ENCODE results near the gene C18orf32. TPM values are rescaled to one million over a fixed set of nuclear protein-coding genes. Genes with fewer than 3 reads are reported as not detected.
"Not testable (repeated sequence)": the region's sequence is repeated elsewhere in the genome, so short reads cannot be mapped to it uniquely, and the experiment has no call there.

Gene C18orf32
- total RNA-seq, 1 experiment from 2014 or later = 24.4 TPM

GRCh38 chr18:49515516-49515915 is 28.5 kb upstream of the C18orf32 start:
- no peak overlapping the region for H4K8ac ChIP-seq (replicated peaks; ENCODE audit: insufficient read length, low read depth, low read length)
- Mint-ChIP-seq H3K27me3 (ENCODE audit: low read depth) (no peaks in the 10 kb centered on the region), H3K9me3 (peaks cover 0 to 4% of the 10 kb centered on the region in 2 experiments; a peak in 1 of 5 replicates), H3K27ac (no peak overlapping the region), H3K36me3 (ENCODE audit: insufficient read depth in 1 of 3, low read depth in 3 of 3) (no peaks in the 10 kb centered on the region), H3K4me3 (no peak overlapping the region), H3K4me1 (peaks cover 27 to 31% of the 10 kb centered on the region in 2 experiments)
- no peaks in the 10 kb centered on the region for H3K79me1 ChIP-seq (ENCODE audit: insufficient read depth, low read depth, low read length, poor library complexity, severe bottlenecking)
- no peaks in the 10 kb centered on the region for H4K20me1 ChIP-seq (ENCODE audit: control insufficient read depth, insufficient read depth, insufficient read length)
- H2BK15ac ChIP-seq (ENCODE audit: low read depth, low read length) = no peak overlapping the region
- no peak overlapping the region for H3K56ac ChIP-seq (ENCODE audit: insufficient read length, low read depth, low read length)
- TF ChIP-seq CTCF (conservative IDR thresholded peaks at IDR 0.05) = no peak
- H3K27ac ChIP-seq (ENCODE audit: insufficient read length, low read depth, low read length) = no peak overlapping the region
- H2BK5ac ChIP-seq (ENCODE audit: insufficient read length, low read length) = no peak overlapping the region
- no peak overlapping the region for H4K5ac ChIP-seq (ENCODE audit: insufficient read length, low read depth, low read length)
- no peaks in the 10 kb centered on the region for H3K23me2 ChIP-seq (ENCODE audit: insufficient read length, low read depth, low read length, poor library complexity, severe bottlenecking)
- no peaks in the 10 kb centered on the region for H3K27me3 ChIP-seq (ENCODE audit: insufficient read depth, low read length)
- no peak overlapping the region for H2BK12ac ChIP-seq (ENCODE audit: insufficient read length, low read depth, low read length)
- no peak overlapping the region for H3K14ac ChIP-seq (ENCODE audit: insufficient read depth, low read length)
- H2AFZ ChIP-seq (ENCODE audit: low read length) = no peak overlapping the region
- WGBS (ENCODE audit: extremely low coverage, insufficient read length, low lambda C conversion rate) = no CpG with 5 or more reads among the region's 3 CpGs
- no peak overlapping the region for H4K91ac ChIP-seq (ENCODE audit: insufficient read length, low read depth, low read length)
- H3K4me2 ChIP-seq (ENCODE audit: insufficient read depth, insufficient read length, low read length) = no peak overlapping the region
- no peak overlapping the region for H3K18ac ChIP-seq (ENCODE audit: insufficient read length, low read depth, low read length)
- H3K4ac ChIP-seq (ENCODE audit: low read depth, low read length) = no peak overlapping the region
- H2BK120ac ChIP-seq (ENCODE audit: low read depth, low read length, poor library complexity, severe bottlenecking) = no peak overlapping the region
- DNase-seq = no peak
- H3K9me3 ChIP-seq (ENCODE audit: control insufficient read depth, low read depth, low read length) = no peaks in the 10 kb centered on the region
- no peak overlapping the region for H3T11ph ChIP-seq (ENCODE audit: low read length)
- peaks cover 10% of the 10 kb centered on the region for H3K4me1 ChIP-seq (ENCODE audit: insufficient read depth, low read length)
- H3K9ac ChIP-seq (ENCODE audit: extremely low read depth, insufficient read length, low read length) = no peak overlapping the region
- H2AK5ac ChIP-seq (ENCODE audit: insufficient read length, low read length) = no peak overlapping the region
- no peak overlapping the region for H3K23ac ChIP-seq (ENCODE audit: insufficient read length, low read depth, low read length)
- H3K79me2 ChIP-seq (ENCODE audit: insufficient read depth, low read length) = no peaks in the 10 kb centered on the region
- no peak overlapping the region for H2BK20ac ChIP-seq (ENCODE audit: low read depth, low read length, poor library complexity, severe bottlenecking)

GRCh38 chr18:49515003-49515402 is 28.0 kb upstream of the C18orf32 start:
- not testable (repeated sequence) for H3K27ac ChIP-seq (ENCODE audit: insufficient read length, low read depth, low read length); H3K9me3 ChIP-seq (ENCODE audit: control insufficient read depth, low read depth, low read length); H3K18ac ChIP-seq (ENCODE audit: insufficient read length, low read depth, low read length); DNase-seq; H3K27me3 Mint-ChIP-seq (ENCODE audit: low read depth); H4K5ac ChIP-seq (ENCODE audit: insufficient read length, low read depth, low read length); H3K27me3 ChIP-seq (ENCODE audit: insufficient read depth, low read length); H2BK20ac ChIP-seq (ENCODE audit: low read depth, low read length, poor library complexity, severe bottlenecking); H2AFZ ChIP-seq (ENCODE audit: low read length); H3K4me3 Mint-ChIP-seq; H3K9ac ChIP-seq (ENCODE audit: extremely low read depth, insufficient read length, low read length); H4K20me1 ChIP-seq (ENCODE audit: control insufficient read depth, insufficient read depth, insufficient read length); H2AK5ac ChIP-seq (ENCODE audit: insufficient read length, low read length); H3K36me3 Mint-ChIP-seq (ENCODE audit: insufficient read depth in 1 of 3, low read depth in 3 of 3); H3K79me2 ChIP-seq (ENCODE audit: insufficient read depth, low read length); H3K79me1 ChIP-seq (ENCODE audit: insufficient read depth, low read depth, low read length, poor library complexity, severe bottlenecking); H2BK5ac ChIP-seq (ENCODE audit: insufficient read length, low read length); H2BK12ac ChIP-seq (ENCODE audit: insufficient read length, low read depth, low read length); H3K23ac ChIP-seq (ENCODE audit: insufficient read length, low read depth, low read length); H2BK15ac ChIP-seq (ENCODE audit: low read depth, low read length); H4K91ac ChIP-seq (ENCODE audit: insufficient read length, low read depth, low read length); H3T11ph ChIP-seq (ENCODE audit: low read length); H3K56ac ChIP-seq (ENCODE audit: insufficient read length, low read depth, low read length); H4K8ac ChIP-seq (replicated peaks; ENCODE audit: insufficient read length, low read depth, low read length); H3K23me2 ChIP-seq (ENCODE audit: insufficient read length, low read depth, low read length, poor library complexity, severe bottlenecking); H3K9me3 Mint-ChIP-seq; H3K4me2 ChIP-seq (ENCODE audit: insufficient read depth, insufficient read length, low read length); H3K14ac ChIP-seq (ENCODE audit: insufficient read depth, low read length); H2BK120ac ChIP-seq (ENCODE audit: low read depth, low read length, poor library complexity, severe bottlenecking); H3K4ac ChIP-seq (ENCODE audit: low read depth, low read length)
- Mint-ChIP-seq H3K4me1 (peaks cover 31% of the 10 kb centered on the region in 2 experiments), H3K27ac (peak overlapping the region in 1 of 3 experiments; percentile 74; a peak in 1 of 7 replicates)
- peaks cover 10% of the 10 kb centered on the region for H3K4me1 ChIP-seq (ENCODE audit: insufficient read depth, low read length)
- no CpG with 5 or more reads among the region's 5 CpGs for WGBS (ENCODE audit: extremely low coverage, insufficient read length, low lambda C conversion rate)

All from H9 (cell line).